HG02840 (cell line): Measurements from ENCODE around the gene RPL19.

Source experiments
- ATAC-seq: cut with Tn5 transposase; IDR thresholded peaks from one replicate; pipeline ENCODE4 v1.9.1; 2021; ENCODE audit warnings: mild to moderate bottlenecking, moderate library complexity, moderate number of reproducible peaks; ENCODE audit not compliant: unreplicated experiment, low FRiP score

The RPL19 gene

DNA sequence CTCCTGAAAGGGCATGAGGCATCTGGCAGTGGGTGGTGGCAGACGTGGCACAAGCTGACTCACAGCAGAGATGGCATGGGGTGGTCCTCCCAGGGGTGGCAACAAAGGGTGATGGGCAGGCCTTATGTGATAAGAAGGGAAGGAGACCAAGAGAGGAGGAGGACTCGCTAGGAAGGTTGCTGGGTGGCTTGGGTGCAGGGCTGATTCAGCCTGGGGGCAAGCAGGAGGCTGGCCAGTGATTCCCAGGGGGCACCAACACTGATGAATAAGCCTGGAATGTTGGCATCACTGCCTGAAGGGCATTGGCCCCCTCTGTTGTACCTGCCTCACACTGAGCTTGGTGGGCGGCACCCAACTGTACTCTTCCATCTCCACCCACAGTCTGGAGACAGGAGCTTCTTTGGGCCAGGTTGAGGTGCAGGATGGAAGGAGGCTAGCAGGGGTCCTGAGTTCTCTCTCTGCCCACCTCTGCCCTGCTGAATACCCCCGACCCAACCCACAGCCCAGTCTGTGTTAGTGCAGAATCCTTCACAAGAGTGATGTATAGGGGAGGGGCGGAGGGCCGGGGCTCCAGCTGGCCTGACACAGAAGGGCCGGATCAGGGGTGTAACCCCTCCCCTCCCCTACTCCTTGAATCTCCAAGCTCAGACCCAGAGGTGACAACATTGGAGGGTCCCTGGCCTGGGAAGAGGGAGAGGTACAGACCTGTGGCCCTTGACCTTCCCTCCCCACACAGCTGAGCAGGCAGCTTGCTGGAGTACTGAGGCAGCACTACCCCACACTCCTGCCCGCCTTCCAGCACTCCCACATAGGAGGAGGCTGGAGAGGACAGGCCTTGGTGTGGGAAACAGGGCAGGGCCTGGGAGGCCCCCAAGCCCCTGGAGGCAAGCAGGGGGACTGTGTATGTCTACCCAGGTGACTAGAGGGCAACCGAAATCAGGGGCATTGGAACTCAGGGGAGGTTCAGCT, 23.1 kb downstream of the RPL19 start:
- ATAC-seq = no peak

DNA sequence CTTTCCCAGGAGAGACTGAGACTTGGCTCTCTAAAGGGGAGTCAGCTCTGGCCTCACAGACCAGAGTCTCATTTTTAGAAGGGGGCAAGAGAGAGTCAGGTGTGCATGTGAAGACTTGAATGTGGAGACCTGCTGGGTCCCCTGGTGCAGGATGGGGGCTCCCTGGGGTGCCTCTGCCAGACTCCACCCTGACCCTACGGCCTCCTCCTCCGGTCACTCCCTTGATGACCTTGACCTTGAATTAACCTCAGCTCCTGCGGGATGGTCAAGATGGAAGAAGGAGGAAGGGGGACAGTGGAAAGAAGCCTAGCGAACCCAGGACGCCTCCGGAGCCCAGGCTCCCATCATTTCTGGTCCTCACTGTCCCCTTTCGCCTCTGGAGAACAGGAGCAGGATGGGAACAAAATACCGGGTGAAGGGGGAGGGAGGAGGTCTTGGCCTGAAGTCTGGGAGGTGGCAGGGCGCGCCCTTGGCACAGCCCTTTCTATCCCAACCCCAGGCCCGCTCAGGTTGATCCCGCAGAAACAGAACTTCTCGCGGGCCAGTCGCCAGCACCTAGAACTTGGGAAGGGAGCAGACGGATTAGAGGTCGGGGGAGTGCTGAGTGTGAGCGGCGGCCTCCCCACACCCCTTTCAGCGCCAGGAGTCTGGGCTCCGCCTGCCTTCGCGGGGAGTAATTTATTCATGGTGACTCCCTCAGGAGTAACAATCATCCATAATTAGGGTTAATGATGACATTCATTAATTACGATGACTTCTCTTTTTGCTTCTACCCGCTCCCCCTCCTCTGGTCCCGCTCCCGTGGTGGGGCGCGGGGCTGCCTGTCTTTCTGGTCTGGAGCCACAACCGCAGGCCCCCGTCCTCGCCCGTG, 24.1 kb downstream of the RPL19 start:
- ATAC-seq = no peak

DNA sequence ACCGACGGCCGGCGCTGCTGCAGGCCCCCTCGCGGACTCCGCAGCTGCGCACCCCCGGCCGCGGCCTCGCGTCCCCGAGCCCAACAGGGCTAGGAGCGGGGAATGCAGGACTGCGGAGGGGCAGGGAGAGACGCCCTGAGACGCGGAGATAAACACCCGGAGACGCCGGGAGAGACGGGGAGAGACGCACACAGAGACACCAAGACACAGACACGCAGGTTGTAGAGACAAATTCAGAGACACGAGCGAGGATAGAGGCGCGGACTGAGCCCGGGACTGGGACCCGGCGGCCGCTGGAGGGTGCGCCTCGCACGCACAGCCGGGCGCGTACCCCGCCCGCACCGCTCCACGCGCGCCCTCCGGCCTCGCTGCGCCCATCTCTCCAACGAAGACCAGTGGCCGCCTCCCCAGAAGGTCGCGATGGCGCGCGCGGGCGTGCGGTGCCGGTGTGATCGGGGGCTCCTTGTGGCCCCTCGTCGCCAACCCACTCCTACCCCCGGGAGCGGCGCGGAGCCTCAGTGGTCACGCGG, 24.8 kb downstream of the RPL19 start:
- no peak for ATAC-seq

DNA sequence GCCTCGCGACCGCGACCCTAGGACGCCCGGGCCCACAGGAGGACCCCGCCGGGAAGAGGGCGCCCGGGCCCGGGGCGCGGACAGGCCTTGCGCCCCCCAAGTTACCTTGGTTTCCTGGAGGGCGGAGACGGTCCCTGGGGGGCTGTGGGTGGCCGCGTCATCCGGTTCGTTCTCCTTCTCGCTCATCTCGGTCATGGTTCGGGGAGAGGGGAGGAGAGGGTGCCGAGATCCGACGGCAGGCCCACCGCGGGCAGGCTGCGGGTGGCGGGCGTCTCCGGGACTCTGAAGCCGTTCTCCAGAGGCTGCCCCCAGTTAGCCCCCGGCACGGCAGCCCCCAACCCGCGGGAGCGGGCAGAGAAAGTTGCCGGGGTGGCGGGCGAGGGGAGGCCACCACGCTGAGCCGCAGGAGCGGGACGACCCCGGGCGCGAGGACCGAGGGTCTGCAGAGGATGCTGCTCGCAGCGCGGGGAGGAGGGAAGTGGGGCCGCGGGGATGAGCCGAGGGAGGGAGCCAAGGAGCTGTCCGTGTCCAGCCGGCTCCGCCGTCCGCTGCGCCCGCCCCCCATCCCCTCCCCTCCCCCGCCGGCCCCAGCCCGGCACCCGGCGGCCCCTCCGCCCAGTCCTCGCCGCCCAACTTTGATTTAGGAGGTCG, 25.4 kb downstream of the RPL19 start, which contains the start of gene STAC2:
STAC2 (minus strand) TSS at position 638 of the 651 bp plus-strand sequence; CDS start at position 195, 443 bp downstream.
- ATAC-seq = no peak

DNA sequence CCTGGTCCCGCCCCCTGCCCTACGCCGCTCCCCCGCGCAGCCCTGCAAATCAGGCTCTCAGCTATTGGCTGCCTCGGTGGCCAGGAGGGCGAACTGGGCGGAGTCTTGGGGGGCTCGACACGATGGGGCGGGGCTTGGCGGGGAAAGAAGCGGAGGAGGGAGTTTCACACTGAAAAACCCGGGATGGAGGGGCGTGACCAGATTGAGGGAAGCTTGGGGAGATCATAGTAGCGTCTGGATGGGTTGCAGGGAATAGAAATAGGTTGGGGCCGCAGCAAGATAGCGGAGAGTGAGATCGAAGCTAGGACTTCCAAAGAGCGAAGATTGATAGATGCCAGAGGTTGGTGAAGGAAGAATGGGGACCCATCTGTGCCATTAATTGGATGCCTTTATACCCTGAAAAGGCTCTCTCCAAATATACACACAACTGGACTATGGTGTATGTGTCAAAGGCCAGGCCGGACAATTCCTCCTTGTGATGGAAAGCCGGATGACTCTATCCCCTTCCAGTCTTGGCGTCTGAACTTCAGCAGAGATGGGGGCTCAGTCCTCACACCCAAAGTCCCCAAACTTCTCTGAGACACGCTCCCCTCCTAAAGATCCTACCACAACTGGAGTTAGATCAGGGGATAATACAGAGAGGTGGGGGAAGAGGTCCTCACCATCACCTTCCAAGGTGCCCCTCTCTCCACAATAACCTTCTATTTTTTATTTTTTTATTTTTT, 26.0 kb downstream of the RPL19 start:
- ATAC-seq = no peak

DNA sequence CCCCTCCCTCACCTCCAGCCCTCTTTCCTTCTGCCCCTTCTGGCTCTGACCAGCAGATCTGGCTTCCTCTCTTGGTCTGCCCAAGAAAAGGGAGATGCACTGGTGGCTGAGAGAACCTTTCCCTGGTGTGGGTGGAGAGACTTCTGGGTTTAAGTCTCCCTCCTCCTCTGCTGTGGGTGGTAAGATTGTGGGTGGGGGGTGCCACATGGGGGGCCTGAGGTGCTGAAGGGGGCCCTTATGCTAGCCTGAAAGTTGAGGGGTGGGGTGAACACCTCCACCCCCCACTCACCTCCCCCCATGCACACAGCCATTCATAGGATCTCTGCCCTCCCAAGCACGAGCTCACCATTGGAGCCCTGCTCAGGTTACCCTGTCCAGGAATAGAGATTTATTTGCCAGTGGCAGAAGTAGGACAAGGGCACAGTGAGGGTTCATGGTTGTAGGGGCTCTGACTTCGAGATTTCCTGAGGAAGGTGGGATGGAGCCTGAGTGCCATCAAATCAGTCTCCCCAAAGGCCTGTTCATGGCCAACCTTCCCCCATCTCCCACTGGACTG, 27.4 kb downstream of the RPL19 start:
- ATAC-seq = no peak

DNA sequence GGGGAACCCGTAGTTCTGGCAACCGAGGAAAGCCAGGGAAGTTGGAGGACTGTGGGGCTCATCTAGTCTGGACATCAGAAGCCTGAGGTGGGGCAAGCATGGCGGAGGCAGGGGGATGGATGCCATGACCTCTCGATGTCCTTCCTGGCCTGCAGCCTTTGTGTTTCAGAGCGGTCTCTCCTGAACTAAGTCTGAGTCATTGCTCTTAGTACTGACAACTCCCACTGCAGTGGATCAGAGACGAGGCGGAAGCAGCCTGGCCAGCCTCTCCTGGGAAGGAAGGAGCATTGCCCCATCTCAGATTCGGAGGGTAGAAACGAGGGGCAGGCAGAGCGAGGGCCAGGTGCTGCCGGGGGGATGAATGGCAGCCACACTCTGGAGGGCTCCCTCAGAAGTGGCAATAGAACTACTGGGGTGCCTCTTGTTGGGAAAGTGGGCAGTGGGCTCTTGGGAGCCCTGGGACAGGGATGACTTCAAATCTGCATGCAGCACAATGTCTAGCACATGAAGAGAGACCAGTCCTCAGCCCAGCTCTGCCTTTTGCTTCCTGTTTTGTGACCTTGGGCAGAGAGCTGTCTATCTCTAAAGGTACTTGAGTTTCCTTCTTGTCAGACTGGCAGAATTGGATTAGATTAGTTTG, 29.3 kb downstream of the RPL19 start:
- ATAC-seq = no peak

DNA sequence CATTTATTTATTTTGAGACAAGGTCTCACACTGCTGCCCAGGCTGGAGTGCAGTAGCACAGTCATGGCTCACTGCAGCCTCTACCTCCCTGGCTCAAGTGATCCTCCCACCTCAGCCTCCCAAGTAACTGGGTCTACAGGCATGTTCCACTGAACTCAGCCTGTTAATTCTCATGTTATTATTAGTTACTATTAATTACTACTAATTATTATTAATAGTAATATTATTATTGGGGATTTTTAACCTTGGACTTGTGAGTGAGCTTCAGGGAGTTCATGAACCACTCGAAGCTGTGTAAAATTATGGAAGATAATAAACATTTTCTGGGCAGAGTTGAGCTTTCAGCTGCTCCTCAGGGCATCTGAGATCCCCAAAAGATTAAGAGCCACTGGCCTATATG, 30.3 kb downstream of the RPL19 start:
- ATAC-seq = no peak

DNA sequence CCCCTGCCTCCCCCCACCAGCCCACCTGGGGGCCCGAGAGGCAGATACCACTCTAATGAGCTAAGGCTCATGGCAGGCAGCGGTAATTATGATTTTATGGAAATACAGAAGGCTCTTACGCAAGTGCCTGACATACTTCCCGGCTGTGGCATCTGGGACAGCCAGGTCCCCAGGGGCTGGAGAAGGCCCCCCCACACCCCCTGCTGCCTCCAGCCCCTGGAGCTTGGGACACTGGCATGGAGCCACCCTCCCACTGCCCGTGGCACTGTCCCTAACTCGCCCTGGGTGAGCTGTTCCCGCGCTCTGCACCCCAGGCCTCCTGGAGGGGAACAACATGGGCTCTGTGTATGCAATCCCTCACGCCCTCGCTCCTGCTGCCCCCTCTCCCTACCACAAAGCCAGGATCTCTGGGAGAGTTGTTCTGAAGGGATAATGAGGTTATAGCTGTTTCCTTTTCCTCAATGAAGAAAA, 31.0 kb downstream of the RPL19 start:
- no peak for ATAC-seq

DNA sequence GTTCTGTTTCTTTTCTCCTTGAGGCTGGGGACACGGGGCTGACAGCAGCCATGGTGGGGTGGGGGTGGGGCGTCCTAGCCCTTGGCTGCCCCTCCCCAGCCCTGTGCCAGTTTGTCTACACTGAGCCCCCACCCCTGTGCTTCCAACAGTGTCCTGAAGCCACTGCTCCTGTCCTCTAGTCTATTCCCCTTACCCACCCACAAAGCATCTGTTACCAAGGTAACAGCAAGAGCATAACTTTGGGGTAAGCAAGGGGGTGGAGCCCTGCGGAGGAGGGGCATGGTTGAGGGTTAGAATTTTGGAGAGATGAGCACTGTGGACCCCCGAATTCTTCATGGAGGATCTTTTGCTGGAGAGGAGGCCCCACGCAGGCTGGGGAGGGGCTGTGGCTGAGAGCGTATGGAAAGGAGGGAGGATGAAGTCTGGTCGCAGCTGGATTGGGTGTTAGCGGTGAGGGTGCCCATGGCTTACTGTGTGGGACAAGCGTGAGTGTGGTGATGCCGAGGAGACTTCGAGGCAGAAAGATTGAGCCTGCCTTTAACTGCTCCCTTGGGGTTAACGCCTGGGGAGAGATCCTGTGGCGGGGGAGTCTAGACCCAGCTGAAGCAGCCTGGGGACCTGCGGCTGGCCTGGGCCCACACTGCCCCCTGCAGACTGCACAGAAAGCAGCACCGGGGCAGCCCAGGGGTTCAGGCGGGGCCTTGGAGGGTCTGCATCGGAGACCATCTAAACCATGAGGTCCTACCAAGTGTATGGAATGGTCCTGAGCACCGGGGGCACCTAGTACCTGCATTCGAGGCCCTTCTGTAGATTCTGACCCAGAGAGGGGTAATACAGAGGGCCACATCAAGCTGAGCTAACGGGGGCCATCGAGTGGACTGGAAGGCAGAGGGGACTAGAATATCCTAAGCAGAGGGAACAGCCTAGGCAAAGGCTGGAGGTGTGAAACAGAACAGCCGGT, 31.8 kb downstream of the RPL19 start:
- ATAC-seq = no peak

DNA sequence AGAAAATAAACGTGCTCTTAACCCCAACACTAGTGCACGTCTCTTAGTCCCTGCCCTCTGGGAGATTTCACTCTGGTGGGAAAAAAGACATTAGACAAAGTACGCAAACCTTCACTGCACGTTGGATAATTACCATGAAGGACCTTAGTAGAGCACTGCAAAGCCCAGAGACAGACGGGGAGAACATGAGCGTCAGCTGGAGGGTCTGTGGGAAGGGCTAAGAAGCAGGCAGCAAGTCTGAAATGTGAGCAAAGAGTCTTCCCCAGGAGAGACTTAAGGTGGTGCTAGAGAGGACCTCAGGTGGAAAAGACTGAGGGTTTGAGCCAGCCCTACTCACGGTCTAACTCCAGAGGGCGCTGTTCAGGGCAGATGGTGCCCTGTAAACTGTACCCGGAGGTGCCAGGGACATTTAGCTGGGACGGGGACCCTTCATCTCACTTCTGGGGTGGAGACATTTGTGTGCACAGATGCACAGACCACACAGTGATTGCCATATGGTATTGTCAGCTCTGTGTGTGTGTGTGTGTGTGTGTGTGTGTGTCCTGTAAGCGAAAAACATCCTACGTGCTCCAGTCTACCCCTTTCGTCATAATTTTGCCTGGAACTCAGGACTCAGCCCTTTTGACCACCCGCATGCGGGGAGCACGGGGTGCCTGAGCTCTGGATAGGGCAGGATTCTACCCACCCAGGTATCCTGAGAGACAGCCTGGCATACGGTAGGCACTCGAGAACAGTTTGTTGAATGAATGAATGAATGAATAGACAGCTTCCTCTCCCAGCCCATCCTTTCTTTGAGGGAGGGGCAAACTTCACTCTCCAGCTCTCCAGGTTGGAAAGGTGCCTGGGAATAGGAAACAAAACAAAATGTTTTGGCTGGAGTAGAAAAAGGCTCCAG, 35.7 kb downstream of the RPL19 start:
- no peak for ATAC-seq

DNA sequence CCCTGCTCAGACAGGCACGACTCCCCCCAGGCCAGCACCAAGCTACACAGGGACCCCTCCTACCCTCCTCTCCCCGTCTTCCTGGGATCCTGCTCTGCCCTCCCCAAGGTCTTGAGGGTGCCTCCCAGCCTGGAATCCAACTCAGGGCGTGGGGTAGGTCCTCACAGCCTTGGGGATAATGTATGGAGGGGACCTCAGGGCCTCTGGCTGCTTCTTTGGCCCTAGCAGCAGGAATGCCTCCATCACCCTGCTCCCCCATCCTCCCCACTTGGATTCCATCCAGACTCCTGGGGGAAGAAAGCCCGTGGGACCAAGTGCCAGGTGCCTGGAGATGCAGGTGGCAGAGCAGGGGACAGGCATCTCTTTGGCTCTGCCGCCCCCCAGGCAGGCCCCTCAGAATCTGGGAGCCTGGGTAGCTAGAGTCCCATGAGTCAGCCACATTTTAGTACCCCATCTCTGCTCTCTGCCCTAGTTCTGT, 36.4 kb downstream of the RPL19 start:
- no peak for ATAC-seq

DNA sequence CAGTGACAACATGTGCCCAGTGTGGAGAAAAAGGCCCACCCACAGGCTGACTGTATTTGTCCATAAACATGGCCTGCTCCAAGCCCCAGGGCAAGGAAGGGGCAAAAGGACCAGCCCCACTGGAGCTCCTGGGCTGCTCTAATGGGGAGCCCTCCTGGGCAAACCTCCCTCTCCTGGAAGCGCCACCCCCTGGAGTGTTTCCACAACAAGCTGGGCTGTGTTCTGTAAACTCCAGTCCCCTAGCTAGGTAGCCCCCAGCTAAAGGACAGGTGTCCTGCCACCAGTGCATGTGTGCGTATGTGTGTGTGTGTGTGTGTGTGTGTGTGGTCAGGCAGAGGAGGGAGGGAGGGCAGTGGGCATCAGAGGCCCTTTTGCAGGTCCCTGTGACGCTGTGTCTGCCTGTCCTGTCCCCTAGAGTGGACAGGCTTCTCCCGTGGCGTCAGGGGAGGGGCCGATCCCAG, 36.9 kb downstream of the RPL19 start:
- no peak for ATAC-seq

DNA sequence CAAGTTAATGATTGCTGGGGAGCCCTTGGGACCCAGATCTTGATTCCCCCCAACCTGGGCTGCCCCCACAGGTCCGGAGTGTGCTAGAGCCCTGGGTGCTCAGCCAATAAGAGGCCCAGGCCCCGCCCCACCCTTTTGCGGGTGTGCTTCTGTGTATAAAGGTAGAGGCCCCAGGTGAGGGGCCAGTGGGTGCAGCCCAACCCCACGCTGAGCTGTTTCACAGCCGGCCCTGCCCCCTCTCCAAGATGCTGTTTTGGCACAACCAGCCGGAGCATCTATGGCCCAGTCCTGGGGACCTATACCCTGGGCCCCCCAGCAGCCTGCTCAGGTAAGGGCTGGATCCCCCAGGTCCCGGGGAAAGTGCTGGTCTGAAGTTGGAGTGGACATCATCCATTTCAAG, 37.5 kb downstream of the RPL19 start:
- no peak for ATAC-seq

DNA sequence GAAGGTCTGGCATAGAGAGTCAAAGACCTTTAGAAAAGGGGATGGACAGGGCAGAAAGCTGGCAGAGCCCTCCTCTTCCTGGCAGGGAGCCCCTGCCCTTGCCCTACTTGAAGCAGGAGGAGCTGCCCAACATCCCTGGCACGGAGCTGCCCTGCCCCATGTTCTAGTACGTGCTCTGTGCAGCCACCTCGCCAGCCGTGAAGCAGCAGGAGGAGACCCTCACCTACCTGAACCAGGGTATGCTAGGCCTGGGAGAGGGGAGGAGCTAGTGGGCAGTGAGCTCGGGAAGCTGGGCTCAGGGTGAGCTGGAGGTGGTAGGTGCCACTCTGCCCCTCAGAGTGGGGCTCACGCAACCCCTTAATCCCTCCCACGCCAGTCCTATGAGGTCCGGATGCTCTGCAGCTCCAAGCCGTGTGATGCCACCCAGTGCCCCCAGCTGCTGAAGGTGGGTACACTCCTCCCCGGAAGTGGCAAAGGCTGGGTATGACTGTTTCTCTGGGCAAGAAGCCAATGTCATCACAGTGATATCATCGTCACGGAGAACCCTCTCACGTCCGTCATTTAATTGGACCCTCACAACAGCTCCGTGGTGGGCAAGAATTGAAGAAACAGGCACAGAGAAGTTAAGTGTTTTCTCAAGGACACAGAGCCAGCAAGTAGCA, 38.4 kb downstream of the RPL19 start:
- no peak for ATAC-seq
